Inflammatory macrophage treated with lipopolysaccharide for 1 hour (primary cell): Measurements from ENCODE around the gene GALNT2.

Experiments used
- DNase-seq, 2 donors: peaks; one replicate each; pipeline ENCODE4 v3.0.0-alpha.2; 2020 to 2022

GALNT2 gene

GRCh38 chr1:230267338-230268065, 200.5 kb downstream of the GALNT2 start:
- DNase-seq = no peak

DNA sequence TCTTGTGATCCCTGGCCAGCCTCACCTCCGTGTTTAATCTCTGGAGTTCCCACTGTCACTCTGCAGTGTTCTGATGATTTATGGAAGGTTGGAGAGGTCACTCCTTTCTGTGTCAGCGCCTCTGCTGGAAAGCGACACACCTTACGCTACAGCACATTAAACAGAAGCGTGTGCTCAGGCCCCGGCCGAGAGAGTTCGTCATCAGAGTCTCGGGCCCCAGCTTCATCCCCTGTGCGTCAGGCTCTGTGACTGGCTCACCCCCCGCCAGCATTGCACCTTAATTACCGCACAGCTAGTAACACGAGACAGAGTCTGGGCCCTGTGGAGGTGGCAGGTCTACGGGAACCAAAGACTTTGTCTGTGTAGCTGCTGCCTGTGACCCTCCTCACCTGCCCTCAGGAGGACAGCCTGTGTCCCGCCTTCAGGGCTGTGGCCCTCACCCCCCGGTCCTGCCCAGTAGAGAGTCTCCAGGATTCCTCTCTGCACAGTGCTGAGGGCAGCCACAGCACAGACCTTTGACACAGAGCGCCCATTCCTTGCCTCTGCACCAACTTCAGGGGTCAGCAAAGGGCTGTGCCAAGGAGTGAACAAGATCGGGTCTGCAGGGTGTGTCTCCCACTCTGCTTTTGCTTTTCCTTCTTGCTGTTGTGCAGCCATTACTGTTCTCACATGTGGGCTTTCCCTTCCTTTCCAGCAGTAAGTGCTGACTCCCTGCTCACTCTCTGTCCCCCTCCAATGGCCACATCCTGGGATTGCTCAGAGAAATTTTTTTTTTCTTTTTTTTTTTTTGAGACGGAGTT, 201.5 kb downstream of the GALNT2 start:
- peak; percentile 59 to 61 for DNase-seq

DNA sequence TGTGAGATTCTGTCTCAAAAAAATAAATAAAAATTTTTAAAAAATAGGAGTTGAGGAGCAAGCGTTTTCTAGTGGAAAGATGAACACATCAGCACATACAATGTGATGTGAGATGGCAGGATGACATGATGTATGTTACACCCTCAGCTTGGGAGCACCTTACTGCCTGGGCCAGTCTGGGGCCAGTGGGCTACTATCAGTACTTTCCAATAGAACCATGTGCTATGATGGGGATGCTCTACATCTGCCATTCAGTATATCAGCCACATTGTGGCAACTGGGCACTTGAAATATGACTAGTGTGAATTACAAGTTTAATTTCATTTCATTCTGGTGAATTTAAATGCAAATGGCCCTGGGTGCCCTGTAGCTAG, 203.1 kb downstream of the GALNT2 start:
- DNase-seq = no peak

DNA sequence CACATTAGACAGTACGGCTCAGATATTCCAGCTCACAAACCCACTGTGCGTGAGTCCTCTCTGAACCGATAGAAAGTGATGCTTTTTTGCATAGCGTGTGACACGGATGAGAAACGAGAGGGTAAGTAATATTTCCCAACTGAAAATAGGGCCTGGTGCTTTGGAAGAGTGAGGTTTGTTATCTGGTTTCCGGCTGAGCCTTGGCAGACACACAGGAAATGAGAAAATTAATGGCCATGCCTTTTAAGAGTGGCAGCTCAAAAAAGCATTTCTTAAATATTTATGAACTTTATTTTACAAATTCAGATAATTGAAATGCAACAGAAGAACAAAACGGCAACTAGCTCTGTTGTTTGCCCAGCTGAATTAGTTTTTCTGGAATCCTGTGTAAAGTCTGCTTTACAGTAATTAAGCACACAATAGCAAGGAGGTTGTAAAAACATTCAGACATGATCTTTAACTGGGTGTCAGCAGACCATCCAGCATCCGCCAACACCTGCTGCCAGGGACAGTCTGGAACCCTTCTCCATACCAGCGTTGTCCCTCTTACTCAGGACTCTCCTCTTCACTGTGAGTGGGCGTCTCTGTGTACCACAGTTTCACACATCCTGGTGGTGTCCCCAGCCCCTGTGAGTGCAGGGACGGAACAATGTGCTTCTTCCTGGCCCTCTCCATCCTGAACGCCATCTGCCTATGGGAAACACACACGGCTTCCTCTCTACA, 203.7 kb downstream of the GALNT2 start:
- DNase-seq = no peak

GRCh38 chr1:230271300-230272035, 204.4 kb downstream of the GALNT2 start:
- DNase-seq = no peak

DNA sequence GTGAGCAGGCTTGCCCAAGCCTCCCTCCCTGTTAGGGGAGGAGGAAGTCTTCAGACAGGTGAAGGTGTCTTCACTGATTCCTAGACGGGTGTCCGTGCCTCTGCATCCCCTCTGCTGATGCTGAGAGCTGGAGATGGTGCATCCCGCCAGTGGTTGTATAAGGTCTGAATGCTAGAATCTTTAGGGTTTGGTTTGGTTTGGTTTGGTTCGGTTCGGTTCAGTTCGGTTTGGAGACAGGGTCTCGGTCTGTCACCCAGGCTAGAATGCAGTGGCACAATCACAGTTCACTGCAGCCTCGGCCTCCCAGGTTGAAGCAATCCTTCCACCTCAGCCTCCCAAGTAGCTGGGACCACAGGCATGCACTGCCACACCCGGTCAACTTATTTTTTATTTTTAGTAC, 205.5 kb downstream of the GALNT2 start:
- DNase-seq = no peak

DNA sequence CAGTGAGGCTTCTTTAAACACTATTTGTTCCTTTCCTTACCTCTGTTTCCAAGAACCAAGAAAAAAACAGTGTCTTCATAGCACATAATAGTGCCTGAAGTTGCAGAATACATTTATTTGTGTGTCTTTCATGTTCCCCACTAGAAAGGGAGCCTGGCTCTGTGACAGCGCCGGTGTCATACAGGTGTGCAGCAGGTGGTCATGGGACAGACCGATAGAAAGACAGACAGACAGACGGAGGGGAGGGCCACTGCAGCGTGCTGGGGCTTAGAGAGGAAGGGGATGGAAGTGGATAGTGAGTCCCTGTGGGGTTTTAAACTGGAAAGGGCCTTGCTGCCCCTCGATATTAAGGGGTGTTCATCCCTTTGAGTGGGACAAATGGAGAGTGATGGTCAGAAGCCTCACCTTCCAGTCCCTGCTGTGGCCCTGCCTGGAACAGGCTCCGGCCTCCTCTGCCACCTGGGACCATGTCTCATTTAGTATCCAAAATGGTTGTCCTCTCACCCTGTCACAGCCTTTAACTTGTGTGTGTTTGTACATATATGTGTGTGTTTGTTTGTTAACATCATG, 206.2 kb downstream of the GALNT2 start:
- no peak for DNase-seq

GRCh38 chr1:230274254-230274653, 207.2 kb downstream of the GALNT2 start:
- DNase-seq = no peak

DNA sequence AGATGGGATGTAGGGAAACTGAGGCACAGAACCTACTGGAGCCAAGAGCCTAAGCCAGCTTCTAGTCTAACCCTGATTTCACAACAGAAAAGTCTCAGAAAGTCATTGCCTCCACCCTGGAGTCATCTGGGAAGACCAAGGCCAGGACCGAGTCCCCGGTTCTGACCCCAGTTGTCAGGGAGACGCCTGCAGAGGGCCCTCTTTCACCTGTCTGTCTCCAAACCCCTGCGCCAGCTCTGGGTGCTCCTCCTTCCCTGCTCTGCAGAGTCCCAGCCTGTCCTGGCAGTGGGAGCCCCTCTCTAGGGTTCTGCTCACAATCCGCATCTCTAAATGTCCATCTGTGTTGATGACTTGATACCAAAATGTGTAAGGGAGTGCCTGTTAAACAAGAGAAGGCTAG, 209.4 kb downstream of the GALNT2 start:
- DNase-seq = no peak

- DNase-seq = no peak
These were observed 210.4 kb downstream of the GALNT2 start for GRCh38 chr1:230277201-230278025.

DNA sequence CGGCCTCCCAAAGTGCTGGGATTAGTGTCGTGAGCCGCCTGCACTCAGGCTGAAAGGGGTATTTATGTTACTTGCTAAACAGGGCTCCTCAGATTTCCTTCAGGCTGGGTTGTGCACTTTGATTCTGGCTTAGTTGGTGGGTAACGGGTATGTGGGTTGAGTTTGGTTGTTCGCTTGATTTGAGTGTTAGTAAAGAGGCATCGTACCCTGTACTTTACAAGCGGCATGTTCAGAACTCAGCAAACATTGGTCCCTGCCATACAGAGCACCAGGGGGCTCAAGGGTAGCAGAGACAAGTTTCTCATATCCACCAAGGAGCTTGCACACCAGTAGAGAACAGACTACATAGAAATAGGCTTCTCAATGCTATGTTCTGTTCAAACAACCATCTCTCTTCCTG, 211.3 kb downstream of the GALNT2 start:
- no peak for DNase-seq

DNA sequence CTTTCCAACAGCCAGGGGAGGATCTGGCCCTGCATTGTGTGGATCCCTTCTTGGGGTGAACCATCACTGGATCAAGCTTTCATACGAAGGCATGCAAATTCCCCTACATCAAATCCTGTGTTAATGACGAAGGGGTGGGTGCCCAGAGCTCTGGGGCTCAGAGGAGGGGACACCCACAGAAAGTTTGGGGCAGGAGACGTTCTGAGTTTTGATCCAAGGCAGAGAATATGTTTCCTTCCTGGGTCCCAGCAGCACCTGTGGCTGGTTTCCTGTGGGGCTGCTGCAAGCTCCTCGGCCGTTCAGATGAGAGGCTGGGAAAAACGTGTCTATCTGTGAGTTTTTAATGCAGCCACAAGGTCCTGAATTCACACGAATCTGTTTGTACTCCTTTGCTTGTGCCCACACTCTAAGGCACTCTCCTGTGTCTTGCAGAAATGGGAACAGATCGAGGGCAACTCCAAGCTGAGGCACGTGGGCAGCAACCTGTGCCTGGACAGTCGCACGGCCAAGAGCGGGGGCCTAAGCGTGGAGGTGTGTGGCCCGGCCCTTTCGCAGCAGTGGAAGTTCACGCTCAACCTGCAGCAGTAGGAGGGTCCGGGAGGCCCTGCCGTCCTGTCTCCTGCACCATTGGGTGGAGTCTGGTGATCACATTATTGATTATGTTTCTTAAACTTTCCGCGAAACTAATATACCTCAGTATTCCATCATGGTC, 212.0 kb downstream of the GALNT2 start:
- no peak for DNase-seq

DNA sequence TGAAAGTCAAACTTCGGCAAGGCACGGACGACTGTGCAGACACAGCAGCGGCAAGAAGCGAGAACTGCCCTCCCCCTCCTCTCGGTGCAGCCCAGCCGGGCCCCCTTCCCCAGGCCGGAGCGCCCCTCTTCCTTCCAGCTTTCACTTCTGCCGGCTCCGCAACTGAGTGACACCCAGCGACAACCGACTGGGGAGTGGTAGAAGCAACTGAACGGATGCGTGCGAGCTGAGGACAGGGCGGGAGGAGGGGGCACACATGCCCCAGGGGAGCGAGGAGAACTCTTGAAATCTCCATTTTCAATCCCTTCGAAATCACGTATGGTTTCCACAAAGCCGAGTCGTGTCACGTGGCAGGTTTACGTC, 212.5 kb downstream of the GALNT2 start:
- no peak for DNase-seq

DNA sequence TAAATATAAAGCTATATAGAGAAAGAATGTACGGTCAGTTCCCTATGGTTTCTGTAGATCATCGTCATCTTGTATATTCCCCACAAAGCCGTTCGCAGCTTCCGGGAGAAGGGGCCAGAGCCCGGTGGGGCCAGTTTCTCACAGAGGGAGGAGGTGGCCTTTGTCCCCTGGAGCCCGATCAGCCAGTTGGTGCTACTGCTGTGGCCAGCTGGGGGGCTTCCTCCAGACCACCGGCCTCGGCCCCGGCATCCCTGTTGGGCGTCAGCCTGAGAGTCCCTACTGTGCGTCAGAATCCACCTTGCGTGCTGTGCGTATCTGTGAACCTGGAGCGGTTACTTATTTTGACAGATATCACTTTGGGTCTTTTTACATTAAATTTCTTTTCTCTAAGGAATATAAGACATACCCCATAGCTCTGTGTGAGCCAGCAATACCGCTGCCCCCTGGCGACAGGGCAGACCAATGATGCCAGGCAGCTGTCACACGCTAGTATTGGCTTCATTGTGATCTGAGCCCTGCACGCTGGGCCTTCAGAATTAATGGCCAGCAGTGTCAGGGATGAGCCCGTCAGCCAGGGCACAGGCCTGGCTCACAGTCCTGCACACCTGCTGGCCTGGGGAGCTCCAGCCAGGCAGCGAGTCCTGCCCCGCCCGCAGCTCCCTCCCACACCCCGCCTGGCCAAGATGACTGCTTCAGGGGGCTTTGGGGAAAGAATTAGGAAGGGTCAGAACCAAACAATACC, 213.2 kb downstream of the GALNT2 start:
- no peak for DNase-seq

GRCh38 chr1:230280906-230281413, 213.9 kb downstream of the GALNT2 start:
- no peak for DNase-seq

DNA sequence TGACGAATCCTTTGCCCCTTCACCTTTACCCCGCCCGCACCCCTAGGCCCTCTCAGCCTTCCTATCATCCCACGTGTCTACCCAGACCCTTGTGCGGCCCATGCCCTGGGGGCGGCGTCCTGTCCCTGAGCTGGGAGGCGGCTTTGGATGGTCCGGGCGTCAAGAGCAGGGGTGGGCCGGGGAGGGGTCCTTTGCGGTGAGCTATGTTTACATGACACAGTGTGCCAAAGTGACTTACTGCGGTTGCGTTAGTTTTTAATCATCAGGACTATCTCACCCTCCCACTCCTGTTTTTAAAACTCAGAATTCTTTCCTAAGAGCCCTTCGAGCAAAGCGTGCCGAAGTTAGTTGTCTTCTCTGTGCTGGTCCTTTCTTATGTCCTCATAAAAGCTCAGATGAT, 214.5 kb downstream of the GALNT2 start:
- no peak for DNase-seq

DNA sequence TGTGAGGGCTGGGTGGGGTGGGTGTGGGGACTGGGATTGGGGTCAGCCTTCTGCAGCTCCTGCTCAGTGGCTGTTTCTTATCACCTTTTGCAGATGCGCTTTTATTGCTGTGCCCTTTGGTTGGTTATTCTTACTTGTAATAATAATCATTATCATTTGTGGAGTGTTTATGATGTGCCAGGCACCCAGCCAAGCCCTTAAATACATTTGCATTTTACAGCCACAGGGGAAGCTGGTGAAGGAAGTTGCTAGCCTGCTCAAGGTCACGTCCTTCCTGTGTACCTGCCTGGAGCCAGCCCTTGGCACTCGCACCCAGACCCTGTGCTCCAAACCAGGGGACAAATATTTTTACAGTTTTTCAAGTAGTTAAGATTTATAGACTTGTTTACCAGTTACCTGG, 215.1 kb downstream of the GALNT2 start:
- no peak for DNase-seq

- DNase-seq = no peak
These were observed 216.6 kb downstream of the GALNT2 start for GRCh38 chr1:230283678-230284077.

GRCh38 chr1:230284891-230285290, 217.9 kb downstream of the GALNT2 start:
- no peak for DNase-seq

- no peak for DNase-seq
These were observed 218.3 kb downstream of the GALNT2 start for GRCh38 chr1:230285351-230285750.
